ENCODE results near the gene FNDC3A. TPM values are rescaled to one million over a fixed set of nuclear protein-coding genes. Genes with fewer than 3 reads are reported as not detected.

The FNDC3A gene
- total RNA-seq, 1 experiment from 2014 or later, result 24.3 TPM

- H3K27me3 ChIP-seq (ENCODE audit: control insufficient read depth, insufficient read depth, low read length), result no peaks in the 10 kb centered on the region
- no peak for DNase-seq (ENCODE audit: low read depth, low spot score)
- no peaks in the 10 kb centered on the region for H3K9me3 ChIP-seq (ENCODE audit: control insufficient read depth, insufficient read depth, low read depth, low read length)
- POLR2A ChIA-PET, result no interaction called here
- CTCF ChIA-PET, result no interaction called here
- H3K4me1 ChIP-seq (ENCODE audit: control insufficient read depth, insufficient read depth, low read length), result no peaks in the 10 kb centered on the region
- ATAC-seq, result no peak
- H3K36me3 ChIP-seq (ENCODE audit: control insufficient read depth, insufficient read depth, low read length), result no peaks in the 10 kb centered on the region
- no peak overlapping the region for H3K27ac ChIP-seq (ENCODE audit: low read length)
- intact Hi-C loops (cut with micrococcal nuclease; ENCODE audit: unreplicated experiment), result no loop called here
- H3K4me3 ChIP-seq (ENCODE audit: low read depth in 2 of 2, low read length in 2 of 2), result no peak overlapping the region
- in situ Hi-C loops (cut with HindIII; ENCODE audit: low pct_unique_long_range_greater_than_20kb, low sequenced_read_pairs), result no loop called here
- BruUV-seq (replicated peaks), result no TSS peak
- TF ChIP-seq TCF7L2 (IDR thresholded peaks at IDR 0.05; ENCODE audit: low read depth, low read length) (no peak), POLR2AphosphoS5 (IDR thresholded peaks at IDR 0.05; ENCODE audit: low read depth, low read length) (no peak), SIN3A (IDR thresholded peaks at IDR 0.05; ENCODE audit: borderline replicate concordance, insufficient read depth, low read depth, low read length) (no peak), REST (IDR thresholded peaks at IDR 0.05; ENCODE audit: insufficient read depth in 1 of 2, low read depth in 2 of 2, low read length in 1 of 2) (no peak), CTCF (IDR thresholded peaks at IDR 0.05) (no peak)
Measured at GRCh38 chr13:49071341-49071937, 95.7 kb downstream of the FNDC3A start.

GRCh38 chr13:49082653-49083536 is 107.2 kb downstream of the FNDC3A start:
- H3K36me3 ChIP-seq (ENCODE audit: control insufficient read depth, insufficient read depth, low read length), result no peaks in the 10 kb centered on the region
- TF ChIP-seq SIN3A (IDR thresholded peaks at IDR 0.05; ENCODE audit: borderline replicate concordance, insufficient read depth, low read depth, low read length) (no peak), CTCF (IDR thresholded peaks at IDR 0.05) (no peak), REST (IDR thresholded peaks at IDR 0.05; ENCODE audit: insufficient read depth in 1 of 2, low read depth in 2 of 2, low read length in 1 of 2) (no peak), TCF7L2 (IDR thresholded peaks at IDR 0.05; ENCODE audit: low read depth, low read length) (no peak), POLR2AphosphoS5 (IDR thresholded peaks at IDR 0.05; ENCODE audit: low read depth, low read length) (no peak)
- no peak for DNase-seq (ENCODE audit: low read depth, low spot score)
- intact Hi-C loops (cut with micrococcal nuclease; ENCODE audit: unreplicated experiment) (no loop called here), in situ Hi-C loops (cut with HindIII; ENCODE audit: low pct_unique_long_range_greater_than_20kb, low sequenced_read_pairs) (no loop called here)
- ChIA-PET POLR2A (no interaction called here), CTCF (no interaction called here)
- ATAC-seq, result no peak
- no peaks in the 10 kb centered on the region for H3K27me3 ChIP-seq (ENCODE audit: control insufficient read depth, insufficient read depth, low read length)
- no TSS peak for BruUV-seq (replicated peaks)
- no peaks in the 10 kb centered on the region for H3K4me1 ChIP-seq (ENCODE audit: control insufficient read depth, insufficient read depth, low read length)
- no peak overlapping the region for H3K4me3 ChIP-seq (ENCODE audit: low read depth in 2 of 2, low read length in 2 of 2)
- H3K27ac ChIP-seq (ENCODE audit: low read length), result no peak overlapping the region
- H3K9me3 ChIP-seq (ENCODE audit: control insufficient read depth, insufficient read depth, low read depth, low read length), result no peaks in the 10 kb centered on the region
